ENCODE data around the gene TSLP. TPM values are rescaled to one million over a fixed set of nuclear protein-coding genes. Genes with fewer than 3 reads are reported as not detected.

The TSLP gene
- polyA plus RNA-seq, 10 donors: 0.12 to 1.2 (median 0.51) TPM

DNA sequence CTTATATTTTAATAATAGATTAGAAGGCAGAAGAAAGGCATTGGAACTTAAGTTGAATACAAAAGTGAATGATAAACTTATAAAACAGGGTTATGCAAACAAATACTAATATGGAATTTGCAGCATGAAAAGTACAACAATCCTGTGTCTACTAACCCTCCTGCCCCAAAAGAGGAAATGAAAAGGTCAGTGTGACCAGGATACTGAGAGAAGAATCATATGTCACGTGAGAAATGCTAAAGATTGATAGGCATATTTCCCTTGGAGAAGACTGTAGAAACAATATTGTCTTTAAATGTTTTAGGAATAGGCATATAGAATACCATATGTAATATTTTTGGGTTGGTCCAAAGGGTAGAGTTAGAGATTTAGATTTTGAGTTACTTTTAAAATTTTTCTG is 24.5 kb downstream of the TSLP start:
- no peak for DNase-seq

DNA sequence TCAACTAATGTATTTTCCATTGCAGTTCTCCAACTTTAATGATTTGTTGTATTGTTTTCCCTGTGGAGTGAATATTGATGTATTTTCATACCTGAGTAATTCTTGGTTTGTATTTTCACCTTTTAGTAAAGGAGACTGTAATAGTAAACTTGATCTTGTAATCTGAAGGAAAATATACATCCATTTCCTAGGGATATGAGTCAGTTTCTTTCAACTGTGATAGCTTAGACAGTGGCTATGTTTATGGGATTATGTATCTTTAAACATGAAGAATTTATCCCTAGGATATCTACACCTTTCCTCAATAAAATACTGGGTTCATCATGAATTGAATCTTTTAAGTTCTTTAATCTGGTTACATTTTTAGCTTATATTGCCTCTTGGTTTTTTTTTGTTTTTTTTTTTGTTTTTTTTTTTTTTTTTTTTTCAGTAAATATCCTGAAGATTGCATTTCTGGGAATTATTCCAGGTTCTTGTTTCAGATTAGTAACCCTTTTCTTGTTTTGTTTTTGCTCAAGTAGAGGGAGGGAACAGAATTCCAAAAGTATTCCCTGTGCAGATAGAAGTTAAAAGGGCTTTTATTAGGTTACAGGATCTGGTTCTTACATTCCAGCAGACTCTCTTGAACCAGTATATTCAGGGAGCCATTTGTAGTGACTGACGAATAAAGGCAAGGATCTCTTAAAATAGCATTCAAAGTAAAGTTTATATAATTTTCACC is 27.7 kb downstream of the TSLP start:
- DNase-seq: no peak

DNA sequence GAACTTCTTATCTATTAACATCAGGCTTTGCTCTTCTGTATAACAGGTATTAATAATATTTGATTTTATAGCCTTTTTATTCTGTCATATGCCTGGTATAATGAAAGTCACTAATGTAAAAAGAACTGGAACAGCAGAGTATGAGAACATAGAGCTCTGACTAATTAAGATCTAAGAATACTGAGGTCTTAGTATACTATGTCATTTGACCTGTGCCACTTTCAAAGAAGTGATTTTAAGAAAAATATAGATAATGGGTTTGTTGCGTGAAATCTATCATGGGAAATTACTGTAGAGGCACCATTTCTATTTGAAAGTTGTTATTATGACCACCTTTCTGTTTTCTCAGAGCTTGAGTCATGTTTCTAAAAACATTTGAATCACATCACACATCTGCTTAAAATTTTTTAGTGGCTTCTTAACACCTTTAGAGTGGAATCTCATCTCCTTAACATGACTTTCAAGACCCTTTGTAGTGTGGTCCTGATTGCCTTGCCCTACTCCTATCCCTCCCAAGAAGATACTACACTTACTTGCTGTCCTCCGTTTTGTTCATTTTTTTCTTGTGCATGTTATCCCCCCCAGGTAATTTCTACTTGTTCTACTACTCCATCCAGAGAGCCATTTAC is 34.9 kb downstream of the TSLP start:
- DNase-seq: no peak

DNA sequence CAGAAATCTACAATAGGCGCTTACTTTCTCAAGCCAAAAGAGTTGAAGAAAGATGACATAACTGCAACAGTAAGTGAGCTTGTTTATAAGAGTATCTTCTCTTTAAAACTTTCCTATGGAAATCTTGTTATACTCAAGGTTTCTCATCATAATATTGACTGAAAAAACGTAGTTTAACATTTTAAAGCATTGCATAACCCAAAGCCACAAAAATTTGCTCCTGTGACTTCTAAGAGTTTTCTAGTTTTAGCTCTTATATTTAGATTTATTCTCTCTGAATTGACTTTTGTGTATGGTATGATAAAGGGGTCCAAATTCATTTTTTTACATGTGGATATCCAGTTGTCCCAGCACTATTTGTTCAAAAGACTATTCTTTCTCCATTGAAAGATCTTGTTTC is 35.9 kb downstream of the TSLP start:
- no peak for DNase-seq

DNA sequence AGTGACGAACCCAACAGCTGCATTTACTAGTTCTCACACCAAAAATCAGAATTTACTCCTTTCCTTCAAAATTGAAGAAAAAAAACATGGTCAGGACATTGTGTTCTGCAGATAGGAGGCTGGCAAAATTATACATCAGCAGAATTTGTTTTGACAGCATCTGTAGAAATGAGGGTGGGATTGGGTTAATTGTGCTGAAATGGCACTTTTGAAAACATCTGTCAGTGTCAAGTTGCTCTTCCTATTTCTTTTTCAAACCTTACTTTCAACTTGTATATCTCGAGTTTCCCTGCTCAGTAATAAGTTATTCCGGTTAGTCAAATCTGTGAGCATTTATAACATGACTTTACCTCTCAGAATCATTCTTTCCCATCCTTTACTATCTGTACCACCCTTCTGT is 40.4 kb downstream of the TSLP start:
- no peak for DNase-seq

DNA sequence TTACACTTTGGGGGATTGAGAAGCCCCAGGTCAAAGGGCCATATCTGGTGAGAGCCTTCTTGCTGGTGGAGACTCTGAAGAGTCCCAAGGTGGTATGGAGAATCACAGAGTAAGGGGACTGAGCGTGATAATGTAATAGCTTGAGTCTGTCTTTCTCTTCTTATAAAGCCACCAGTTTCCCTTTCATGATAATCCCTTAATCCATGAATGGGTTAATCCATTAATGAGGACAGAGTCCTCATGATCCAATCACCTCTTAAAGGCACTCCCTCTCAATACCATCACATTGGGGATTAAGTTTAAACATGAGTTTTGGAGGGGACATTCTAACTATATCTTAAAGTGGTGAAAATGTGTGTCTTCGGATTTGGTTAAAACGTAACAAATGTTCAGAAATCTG is 42.2 kb downstream of the TSLP start:
- no peak for DNase-seq

DNA sequence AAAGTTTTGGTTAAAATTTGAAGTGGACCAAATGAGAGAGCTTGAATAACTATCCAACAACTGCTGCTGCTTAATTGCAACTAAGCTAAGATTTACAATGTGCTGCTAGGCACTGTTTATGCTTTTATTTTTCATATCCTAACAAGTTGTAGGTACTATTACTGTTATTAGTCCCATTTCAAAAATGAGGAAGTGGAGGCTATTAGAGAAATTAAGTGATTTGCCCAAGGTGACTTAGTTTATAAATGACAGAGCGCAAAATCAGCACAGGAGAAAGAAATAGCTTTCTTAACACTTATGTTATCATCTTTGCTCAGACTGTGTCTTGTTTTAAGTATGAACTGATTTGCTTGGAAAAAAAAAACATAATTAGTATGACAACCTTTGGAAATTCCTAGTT is 43.7 kb downstream of the TSLP start:
- no peak for DNase-seq

DNA sequence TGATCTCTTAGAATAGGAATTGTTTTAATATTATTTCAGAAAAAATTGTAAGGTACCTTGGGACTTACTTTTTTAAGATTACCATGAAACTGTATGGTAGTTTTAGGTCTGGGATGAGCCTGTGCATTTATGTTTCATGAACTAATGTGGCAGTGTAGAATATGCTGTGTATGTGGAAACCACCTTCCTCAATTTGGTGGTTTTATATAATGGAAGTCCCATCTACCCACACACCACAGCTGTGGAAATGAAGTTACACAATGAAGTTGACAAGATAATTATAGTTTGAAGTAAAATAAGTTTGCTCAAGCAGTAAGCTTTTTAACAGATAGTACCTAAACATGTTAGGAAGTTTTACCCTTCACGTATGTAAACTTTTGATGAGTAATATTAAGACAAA is 45.0 kb downstream of the TSLP start:
- peak in 1 of 3 donors; percentile 11 for DNase-seq

DNA sequence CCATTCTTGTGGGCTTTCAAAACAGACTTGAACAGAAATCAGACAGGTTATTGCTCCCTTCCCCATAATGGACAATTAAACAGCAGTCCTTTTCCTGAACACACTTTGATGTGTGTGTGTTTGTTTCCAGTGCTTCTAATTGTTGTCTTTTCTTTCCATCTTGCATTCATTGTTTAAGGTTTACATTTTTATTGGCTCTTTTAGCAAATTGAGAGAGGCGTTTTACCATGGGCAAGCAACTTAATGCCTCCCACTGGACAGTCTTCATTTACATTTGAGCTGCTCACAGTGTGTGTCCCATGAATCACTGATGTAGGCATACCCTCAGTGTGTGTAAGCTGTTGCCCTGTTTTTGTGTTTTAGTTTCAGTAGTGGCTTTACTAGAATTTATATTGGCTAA is 45.6 kb downstream of the TSLP start:
- no peak for DNase-seq

DNA sequence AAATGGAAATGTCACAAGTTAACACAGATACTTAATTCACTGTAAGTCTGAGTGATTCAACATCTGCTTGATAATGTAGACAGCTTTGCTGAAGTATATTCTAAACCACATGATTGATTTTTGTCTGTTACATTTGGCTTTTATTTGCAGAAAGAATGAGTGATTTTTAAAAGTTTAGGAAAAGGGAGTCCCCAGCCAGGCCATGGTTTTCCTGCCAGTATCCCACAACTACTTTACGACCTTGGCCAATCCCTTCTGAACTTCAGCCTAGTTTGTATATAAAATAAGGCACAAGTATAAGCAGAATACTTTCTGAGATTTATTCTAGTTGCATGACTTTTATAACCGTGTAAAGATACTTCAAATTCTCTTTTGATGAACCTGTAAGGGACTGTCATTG is 47.7 kb downstream of the TSLP start:
- DNase-seq: peak in 1 of 3 donors; percentile 55

DNA sequence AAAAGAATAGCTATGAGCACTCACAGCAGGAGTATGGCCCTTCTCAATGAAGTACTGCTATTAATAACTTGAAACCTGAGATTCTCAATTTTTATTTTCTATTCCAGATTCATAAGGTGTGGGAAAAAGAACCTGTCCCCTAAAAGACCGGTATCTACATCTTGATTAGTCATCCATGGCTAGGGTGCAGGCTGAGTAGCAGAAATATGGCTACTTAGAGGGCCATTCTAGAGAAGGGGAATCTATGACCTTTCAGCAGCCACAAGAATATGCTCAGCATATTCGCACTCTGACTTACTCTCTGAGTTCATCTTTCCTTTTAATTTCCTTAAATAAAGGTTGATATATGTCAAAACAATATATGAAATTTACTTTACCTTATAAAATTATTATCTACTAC is 48.3 kb downstream of the TSLP start:
- no peak for DNase-seq

DNA sequence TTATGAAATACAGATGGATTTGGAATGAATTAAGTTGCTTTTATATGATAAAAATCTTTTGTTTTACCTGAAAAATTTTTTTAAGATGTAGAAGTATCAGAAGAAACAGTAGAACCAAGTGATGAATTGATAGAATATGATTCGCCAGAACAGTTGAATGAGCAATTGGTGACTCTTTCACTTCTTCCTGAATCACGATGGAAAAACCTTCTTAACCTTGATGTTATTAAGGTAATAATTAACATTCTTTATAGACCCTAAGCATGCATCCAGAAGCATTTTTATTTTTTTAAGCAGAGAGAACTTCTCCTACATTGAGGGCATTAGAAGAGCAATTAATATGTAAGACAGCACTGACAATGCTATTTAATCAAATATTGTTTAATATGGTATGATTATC is 49.4 kb downstream of the TSLP start:
- DNase-seq: no peak

DNA sequence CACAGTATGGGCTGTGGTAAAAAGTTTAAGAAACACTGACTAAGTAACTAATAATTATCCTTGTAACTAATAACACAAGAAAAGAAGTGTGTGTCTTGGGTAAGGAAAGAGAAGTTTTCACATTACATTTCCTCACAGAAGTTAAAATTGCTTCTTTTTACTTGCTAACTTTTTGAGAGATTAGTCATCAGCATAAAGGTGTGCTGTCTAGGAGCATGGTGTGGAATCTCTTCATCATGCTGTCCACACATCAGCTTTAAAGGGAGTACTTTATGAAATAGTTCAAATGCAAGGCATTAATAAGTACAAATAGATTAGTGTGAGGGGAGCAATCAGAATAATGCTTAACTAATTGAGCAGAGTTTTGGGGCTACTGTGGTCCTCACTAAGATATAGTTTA is 50.4 kb downstream of the TSLP start:
- no peak for DNase-seq

DNA sequence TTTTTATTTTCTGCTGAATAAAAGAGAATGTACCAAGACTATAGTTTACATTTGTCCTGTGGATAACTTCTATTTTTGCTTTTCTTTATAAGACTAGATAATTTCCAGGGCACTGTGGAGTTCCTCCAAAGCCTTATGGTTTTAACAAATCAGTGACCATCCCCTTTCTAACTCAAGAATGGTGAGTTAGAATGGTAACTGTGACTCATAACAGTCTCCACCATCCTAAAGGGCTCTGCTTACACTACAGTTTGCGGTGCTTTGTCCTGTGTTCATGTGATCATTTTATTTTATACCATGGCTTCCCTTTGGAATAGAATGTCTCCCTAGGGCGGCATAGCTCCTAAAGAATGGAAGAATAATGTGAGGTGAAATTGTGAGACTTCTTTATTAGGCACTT is 50.9 kb downstream of the TSLP start:
- DNase-seq: no peak

DNA sequence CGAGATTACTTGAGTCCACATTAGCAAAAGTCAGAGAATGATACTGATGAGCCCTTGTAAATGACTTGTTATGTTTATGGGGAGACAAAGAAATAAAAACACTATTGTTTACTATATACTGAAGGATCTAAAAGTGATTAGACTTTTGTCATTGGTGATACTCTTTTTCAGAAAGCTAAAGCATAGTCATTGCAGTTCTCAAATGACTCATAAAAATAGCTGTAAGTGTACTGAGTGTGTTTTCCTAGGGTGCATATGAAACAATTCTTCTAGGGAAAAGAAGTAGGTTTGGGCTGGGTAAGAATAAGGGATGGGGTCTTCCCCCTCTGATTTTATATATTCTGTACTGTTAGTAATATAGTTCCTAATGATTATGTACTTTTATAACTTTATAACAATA is 53.3 kb downstream of the TSLP start:
- no peak for DNase-seq

DNA sequence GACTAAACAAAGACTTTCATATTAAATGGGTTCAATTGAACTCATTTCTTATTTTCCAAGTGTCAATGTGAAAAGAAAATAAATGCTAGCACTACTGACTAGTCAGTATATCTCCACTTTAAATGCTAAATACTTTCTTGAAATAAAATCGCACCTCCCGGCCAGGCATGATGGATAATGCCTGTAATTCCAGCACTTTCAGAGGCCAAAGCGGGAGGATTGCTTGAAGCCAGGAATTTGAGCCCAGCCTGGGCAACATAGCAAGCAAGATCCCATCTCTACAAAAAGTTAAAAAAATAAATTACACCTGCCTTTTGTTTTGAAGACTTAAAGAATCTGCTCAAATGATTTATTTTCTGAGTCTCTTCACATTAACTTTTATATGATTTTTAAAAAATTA is 55.4 kb downstream of the TSLP start:
- DNase-seq: no peak

Other genes with a start within 250 kb of the TSLP start
- 10 to 100 TPM; 13.1 to 19.6 (median 18.2) TPM for gene WDR36, start 20.6 kb downstream of the TSLP start, polyA plus RNA-seq (ENCODE audit: insufficient read length in 10 of 10)
- gene CAMK4, start 152.7 kb downstream of the TSLP start, polyA plus RNA-seq (ENCODE audit: insufficient read length in 10 of 10): 1 to 10 TPM; 2.6 to 8.3 (median 4.9) TPM

Data from muscle of back (tissue), 11 donors.